Kidney epithelial cell (primary cell): ENCODE results near the gene RPS18. TPM values are rescaled to one million over a fixed set of nuclear protein-coding genes. Genes with fewer than 3 reads are reported as not detected.

ENCODE experiments used
- DNase-seq: peaks from one replicate; pipeline ENCODE4 v3.0.0-alpha.2; 2010; ENCODE audit warnings: low read depth
- H3K27me3 ChIP-seq: 2 replicates; pipeline ENCODE4 v1.6.0; 2011; ENCODE audit warnings: low read length; ENCODE audit not compliant: control insufficient read depth, insufficient read depth
- H3K36me3 ChIP-seq: 2 replicates; pipeline ENCODE4 v1.5.1; 2011; ENCODE audit warnings: low read length; ENCODE audit not compliant: control insufficient read depth, insufficient read depth
- H3K4me3 ChIP-seq: 2 replicates; pipeline ENCODE4 v1.5.1; 2011; ENCODE audit warnings: low read depth, mild to moderate bottlenecking, control low read depth, low read length
- total RNA-seq: library from RNA; depleted of rRNA; stranded (reverse); fragments of >200 nt; gene quantifications from 2 replicates; pipeline ENCODE4 v1.2.3, GENCODE V29; 2015
- TF ChIP-seq, protein P1 (sequence below): IDR thresholded peaks from 2 replicates; pipeline ENCODE4 v1.5.1; 2011; ENCODE audit warnings: mild to moderate bottlenecking, moderate library complexity, low read length, control low read depth, inconsistent platforms; ENCODE audit not compliant: insufficient read depth, poor library complexity, severe bottlenecking

Gene RPS18
- total RNA-seq, 1 donor from 2014 or later, result 7,360 TPM

DNA sequence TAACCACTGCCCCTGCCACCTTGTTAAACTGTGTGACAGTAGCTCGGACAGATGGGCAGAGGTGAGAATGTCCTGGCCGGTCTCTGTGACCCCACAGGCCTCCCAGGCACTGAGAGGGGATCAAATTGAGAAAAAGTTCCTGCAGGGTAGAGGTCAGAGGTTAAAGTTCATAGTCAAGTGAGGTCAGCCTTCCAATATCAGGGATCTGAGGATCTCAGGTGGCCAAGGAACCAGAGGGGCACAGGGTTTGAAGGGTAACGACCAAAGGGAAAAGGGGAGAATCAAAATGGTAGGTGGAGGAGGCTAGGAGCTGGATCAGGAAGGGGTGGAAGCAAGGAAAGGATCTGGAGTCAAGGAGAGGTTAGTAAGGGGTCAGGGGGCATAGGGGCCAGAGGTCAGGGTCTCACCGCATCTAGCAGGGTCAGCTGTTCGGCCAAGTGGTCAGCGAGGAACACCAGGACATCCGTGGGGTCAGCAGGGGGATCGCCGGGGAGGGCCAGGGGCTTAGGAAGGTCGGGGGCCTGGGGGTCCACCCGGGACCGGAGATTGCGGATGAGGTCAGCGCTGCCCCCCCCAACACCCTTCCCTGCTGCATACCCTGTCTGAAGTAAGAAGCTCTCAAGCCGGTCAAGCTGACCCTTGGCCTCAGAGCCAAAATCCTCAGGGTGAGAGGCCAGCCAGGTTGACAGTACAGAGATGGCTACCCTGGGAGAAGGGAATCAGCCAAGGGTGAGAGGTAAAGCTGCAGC, 23.9 kb downstream of the RPS18 start:
- DNase-seq, result no peak
- no peak overlapping the region for H3K4me3 ChIP-seq
- H3K27me3 ChIP-seq, result no peaks in the 10 kb centered on the region
- TF ChIP-seq, protein P1, sequence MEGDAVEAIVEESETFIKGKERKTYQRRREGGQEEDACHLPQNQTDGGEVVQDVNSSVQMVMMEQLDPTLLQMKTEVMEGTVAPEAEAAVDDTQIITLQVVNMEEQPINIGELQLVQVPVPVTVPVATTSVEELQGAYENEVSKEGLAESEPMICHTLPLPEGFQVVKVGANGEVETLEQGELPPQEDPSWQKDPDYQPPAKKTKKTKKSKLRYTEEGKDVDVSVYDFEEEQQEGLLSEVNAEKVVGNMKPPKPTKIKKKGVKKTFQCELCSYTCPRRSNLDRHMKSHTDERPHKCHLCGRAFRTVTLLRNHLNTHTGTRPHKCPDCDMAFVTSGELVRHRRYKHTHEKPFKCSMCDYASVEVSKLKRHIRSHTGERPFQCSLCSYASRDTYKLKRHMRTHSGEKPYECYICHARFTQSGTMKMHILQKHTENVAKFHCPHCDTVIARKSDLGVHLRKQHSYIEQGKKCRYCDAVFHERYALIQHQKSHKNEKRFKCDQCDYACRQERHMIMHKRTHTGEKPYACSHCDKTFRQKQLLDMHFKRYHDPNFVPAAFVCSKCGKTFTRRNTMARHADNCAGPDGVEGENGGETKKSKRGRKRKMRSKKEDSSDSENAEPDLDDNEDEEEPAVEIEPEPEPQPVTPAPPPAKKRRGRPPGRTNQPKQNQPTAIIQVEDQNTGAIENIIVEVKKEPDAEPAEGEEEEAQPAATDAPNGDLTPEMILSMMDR, result no peak
- peaks cover 1% of the 10 kb centered on the region for H3K36me3 ChIP-seq

DNA sequence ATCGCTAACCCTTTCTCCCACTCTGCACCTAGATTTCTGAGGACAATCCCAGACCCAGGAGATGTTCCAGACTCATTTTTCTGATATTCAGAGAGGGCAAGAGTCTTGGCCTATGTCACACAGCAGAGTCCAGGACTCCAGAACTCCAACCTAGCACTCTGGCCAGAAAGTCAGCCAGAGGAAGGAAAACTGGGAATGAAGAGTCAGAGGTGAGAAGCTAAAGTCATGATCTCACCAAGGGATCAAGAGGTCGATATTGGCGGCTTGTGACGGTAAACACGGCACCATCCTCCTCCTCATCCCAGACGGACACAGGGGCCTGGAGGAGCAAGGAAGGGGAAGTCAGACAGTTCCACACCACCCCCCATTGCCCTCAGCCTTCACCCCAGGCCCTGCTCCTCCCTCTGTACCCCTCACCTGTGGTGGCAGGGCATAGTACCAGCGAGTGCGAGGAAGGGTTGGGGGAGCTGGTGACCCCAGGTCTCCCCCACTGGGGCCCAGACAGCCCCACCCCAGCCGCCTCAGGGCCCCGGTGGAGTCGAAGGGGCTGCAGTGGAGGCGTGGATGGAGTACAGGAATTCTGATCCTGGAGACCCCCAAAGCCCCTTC, 25.0 kb downstream of the RPS18 start:
- Histone ChIP-seq H3K27me3 (no peaks in the 10 kb centered on the region), H3K36me3 (peaks cover 1% of the 10 kb centered on the region), H3K4me3 (peak overlapping the region; percentile 82)
- TF ChIP-seq, protein P1, result no peak
- no peak for DNase-seq

DNA sequence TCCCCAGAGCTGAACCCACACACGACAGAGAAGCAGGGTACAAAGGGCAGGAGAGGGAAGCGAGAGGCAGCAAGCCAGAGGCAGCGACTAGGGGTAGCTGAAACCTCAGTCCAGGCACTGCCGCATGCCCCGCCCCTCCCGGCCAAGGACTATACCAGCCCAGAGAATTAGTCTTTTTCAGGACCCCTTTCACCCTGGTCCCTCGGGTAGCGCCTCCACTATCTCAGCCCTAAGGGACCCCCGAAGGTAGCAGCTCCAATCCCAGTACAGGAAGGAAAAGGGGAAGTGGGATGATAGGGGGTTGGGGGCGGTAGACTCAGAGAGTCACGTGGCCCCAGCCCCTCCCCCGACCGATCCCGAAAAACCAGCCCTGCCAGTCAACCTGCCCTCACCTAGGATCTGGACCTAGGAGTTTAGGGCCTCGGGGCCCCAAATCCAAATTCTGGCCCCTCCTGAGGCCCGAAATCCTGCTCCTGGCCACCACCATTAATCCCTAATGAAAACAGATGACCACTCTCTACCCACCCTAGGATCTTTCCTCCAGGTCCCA, 25.6 kb downstream of the RPS18 start:
- Histone ChIP-seq H3K36me3 (peaks cover 1% of the 10 kb centered on the region), H3K4me3 (peak overlapping the region; percentile 82), H3K27me3 (no peaks in the 10 kb centered on the region)
- DNase-seq, result no peak
- TF ChIP-seq, protein P1, result no peak

DNA sequence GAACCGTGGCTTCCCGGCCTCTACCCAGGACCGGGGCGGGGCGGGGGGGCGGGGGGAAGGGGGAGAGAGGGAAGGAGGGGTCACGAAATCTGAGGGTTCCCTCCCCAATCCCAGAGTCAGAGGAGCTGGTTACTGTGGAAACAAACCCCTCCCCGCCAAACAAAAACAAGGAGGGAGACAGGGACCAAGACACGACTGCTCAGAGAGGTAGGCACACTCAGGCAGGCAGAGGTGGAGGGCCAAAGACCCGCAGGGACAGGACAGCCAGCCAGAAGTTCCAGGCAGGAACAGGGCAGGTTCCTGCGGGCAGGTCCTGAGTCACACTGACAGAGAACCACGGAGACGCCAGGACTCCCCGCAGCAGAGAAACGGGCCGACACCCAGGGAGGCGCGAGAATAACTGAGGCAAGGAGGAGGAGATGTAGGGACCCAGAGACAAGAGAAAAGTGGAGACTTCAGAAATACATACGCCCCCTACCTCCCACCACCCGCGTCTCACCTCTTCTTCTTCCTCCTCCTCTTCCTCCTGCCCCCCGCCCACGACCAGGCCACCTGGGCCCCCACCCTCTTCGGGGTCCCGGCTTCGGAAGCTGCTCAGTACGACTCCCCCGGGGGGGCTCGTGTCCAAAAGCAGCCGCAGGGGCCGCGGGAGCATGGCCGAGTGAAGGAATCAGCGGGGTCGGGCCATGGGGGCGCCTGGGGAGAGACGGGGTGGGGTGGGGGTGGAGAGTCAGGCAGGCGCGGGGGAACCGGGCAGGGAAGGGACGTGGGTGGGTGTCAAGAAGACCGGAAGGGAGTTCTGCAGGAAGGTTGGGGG, 26.3 kb downstream of the RPS18 start:
- TF ChIP-seq, protein P1, result peak; percentile 13
- DNase-seq, result no peak
- H3K4me3 ChIP-seq, result peak overlapping the region; percentile 82
- peaks cover 1% of the 10 kb centered on the region for H3K36me3 ChIP-seq
- no peaks in the 10 kb centered on the region for H3K27me3 ChIP-seq

DNA sequence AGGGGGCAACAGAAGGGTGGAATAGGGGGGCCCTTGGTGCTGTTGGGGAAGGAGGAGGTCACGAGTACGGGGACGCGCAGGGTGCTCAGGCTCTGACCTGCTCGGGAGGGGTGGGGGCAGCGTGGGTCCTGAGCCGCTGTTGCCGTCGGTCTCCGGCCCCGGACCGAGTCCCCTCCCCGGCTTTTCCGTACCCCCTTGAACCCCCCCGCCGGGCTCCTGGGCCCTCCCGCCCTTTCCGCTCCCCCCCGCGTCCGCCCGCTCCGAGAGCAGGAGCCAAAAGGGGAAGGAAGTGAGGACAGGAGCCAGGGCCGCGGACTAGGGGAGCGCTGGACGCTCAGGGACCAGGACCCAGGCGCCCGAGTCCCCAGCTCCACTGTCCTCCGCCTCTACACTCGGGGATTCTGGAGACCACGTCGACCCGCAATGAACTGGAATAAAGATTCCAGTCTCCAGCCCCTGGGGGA, 26.9 kb downstream of the RPS18 start, which contains the start of gene RGL2:
Gene RGL2 (minus strand): TSS at position 170 of the 464 bp plus-strand sequence. CDS start 332 bp downstream, outside the sequence.
- DNase-seq, result no peak
- Histone ChIP-seq H3K36me3 (peaks cover 1% of the 10 kb centered on the region), H3K27me3 (no peaks in the 10 kb centered on the region), H3K4me3 (peak within 1 kb of the TSS; percentile 82)
- TF ChIP-seq, protein P1, result no peak
